Fibroblast of mammary gland (primary cell): ENCODE results near the gene DCAF5.

Source experiments
- DNase-seq: peaks from one replicate; pipeline ENCODE4 v3.0.0-alpha.2; 2010; ENCODE audit warnings: low read depth
- H3K4me3 ChIP-seq: 2 replicates; pipeline ENCODE4 v1.5.1; 2011; ENCODE audit warnings: low read depth, mild to moderate bottlenecking, low read length, moderate library complexity; ENCODE audit not compliant: control insufficient read depth
- TF ChIP-seq, protein P1 (sequence below): conservative IDR thresholded peaks from 2 replicates; pipeline ENCODE4 v1.5.1; 2011; ENCODE audit warnings: low read depth, low read length, inconsistent platforms; ENCODE audit not compliant: control insufficient read depth, insufficient read depth

Gene DCAF5

DNA sequence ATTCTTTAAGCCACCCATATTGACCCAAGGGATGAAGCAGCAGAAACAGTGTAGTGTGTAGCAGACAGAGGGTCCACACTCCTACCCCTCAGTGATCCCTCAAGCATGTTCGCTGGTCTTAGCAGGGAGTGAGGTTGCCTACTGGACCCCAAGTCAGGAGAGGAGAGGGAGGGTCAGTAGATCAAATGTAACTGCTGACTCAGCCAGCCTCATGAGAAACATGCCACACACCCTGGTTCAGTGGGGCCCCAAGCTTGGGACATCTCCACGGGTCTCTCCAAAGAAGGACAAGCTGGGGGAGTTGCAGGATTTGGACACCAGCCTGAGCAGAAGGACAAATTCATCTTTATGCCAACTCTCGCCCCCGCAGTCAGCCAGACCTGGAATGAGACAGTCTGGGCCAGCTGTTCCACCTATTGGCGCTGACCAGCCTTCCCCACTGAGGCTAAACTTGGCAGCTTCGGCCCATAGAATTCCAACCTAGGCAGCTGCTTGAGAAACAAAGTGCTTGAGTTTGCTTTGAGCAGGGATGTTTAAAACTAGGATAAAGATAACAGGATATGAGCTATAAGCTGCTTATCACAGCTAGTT is 107.9 kb downstream of the DCAF5 start:
- TF ChIP-seq, protein P1, sequence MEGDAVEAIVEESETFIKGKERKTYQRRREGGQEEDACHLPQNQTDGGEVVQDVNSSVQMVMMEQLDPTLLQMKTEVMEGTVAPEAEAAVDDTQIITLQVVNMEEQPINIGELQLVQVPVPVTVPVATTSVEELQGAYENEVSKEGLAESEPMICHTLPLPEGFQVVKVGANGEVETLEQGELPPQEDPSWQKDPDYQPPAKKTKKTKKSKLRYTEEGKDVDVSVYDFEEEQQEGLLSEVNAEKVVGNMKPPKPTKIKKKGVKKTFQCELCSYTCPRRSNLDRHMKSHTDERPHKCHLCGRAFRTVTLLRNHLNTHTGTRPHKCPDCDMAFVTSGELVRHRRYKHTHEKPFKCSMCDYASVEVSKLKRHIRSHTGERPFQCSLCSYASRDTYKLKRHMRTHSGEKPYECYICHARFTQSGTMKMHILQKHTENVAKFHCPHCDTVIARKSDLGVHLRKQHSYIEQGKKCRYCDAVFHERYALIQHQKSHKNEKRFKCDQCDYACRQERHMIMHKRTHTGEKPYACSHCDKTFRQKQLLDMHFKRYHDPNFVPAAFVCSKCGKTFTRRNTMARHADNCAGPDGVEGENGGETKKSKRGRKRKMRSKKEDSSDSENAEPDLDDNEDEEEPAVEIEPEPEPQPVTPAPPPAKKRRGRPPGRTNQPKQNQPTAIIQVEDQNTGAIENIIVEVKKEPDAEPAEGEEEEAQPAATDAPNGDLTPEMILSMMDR = no peak
- H3K4me3 ChIP-seq = no peak overlapping the region
- peak; percentile 87 for DNase-seq

DNA sequence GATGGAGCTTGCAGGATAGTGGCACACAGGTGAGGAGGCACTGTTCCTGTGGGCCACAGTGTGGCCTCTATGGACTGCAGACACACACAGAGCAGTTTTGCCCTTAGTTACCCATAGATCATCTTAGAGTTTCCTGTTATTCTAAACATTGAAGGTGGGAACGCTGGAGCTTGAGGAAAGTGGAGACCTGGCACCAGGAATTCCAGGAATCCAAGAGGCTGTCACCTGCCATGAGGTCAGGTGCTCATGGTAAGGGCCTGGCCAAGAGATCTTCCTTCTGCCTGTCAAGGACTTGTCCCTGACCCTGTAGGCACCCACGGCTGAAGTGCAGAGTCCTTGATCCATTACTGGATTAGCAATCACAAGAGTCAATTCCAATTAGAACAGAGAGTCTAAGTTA is 108.6 kb downstream of the DCAF5 start:
- H3K4me3 ChIP-seq = no peak overlapping the region
- no peak for DNase-seq
- TF ChIP-seq, protein P1 = no peak

DNA sequence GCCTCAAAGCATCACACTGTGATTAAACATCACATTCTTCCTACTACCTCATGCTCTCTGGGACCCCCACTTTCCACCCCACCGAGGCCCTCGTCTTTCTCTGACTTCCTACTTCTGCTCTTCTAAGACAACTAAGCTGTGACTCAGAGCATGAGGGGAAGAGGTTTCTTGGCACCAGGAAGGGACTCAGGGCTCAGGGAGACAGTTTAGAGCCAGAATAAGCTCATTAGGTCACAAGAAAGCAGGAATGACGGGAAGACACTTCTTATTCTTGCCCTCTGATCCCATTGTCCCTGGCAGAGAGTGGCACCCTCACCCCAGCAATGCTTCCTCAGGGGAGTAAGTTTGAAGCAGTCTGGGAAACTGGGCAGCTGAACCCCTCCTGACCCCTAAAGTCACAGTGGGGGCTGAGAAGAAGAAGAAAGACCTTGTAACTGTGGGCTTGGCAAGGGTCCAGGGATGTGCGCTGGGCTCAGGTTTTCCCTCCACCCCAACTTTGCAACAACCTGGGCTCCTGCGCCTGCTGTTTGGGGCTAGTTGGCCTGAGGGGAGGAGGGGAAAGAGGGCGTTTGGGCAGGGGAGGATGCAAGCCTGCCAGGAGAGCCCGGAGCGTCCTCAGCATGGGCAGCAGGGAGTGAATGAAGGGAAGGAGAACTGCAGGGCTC is 109.2 kb downstream of the DCAF5 start:
- peak; percentile 87 for DNase-seq
- no peak overlapping the region for H3K4me3 ChIP-seq
- TF ChIP-seq, protein P1 = no peak

DNA sequence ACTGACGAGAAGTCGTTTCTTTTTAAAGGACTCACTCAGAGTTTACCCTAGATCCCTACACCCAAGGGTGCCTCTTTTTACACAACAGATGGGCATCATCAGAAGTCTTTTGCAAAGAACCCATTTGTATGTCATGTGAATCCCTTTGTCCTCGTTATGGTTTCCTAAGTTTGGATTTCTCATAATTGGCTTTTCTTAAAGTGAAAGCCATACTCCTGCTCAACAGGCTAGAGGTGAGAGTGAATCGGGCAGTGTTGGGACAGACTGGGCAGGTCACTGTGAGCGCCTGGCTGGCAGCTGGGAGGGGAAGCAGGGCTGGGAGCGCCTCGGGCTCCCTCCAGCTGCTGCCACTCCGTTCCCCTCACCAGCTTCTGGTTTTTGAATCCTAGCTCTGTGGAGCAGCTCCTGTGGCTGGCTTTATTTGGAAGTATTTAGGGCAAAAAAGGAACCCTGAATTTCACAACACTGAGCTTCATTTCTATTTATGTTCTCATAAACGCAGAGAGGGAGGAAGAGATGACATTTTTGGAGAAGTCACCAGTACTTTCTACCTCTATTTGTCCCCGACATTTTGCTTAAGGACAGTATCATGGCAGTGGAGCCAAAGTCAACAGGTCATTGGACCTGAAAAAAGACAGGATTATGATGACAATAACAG is 110.0 kb downstream of the DCAF5 start:
- H3K4me3 ChIP-seq = no peak overlapping the region
- TF ChIP-seq, protein P1 = no peak
- DNase-seq = no peak

DNA sequence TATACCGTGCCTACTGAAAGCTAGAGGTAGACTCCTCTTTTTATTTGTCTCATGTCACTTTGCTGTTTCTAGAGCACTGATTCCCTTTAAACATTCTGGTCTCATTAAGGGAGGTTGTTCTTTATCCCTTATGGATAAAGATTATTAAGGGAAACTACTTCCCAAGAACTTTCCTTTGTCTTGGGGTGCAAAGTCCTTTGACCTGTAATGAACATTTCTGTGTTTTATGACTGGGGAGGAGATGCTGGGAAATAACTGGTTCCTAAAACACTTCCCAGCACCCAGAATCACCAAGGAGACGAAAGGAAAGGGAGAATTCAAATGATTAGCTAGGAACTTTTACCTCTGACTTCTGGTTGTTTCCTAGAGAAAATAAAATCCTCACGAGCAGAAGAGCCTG is 110.6 kb downstream of the DCAF5 start:
- DNase-seq = no peak
- no peak overlapping the region for H3K4me3 ChIP-seq
- TF ChIP-seq, protein P1 = no peak

DNA sequence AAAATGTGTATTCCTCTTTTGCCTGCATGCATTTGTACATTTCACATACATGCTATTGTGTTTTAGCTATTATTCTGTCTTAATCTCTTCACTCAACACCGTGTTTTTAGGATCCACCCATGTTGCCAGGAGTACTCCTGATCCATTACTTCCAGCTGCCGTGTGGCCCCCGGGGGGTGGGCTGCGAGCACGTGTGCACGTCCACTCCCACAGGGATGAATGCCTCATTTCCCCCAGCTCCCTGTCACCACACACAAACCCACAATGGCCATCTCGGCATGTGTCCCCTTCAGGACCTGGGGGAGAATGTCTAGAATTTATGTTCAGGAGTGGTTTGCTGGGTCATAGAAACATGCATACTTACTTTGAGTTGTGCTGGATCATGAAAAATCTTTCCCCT is 111.1 kb downstream of the DCAF5 start:
- H3K4me3 ChIP-seq = no peak overlapping the region
- TF ChIP-seq, protein P1 = no peak
- DNase-seq = no peak
